Activated CD4-positive, alpha-beta T cell treated with anti-CD3 and anti-CD28 coated beads for 36 hours (primary cell): Measurements from ENCODE around the gene ZDHHC11. TPM values are rescaled to one million over a fixed set of nuclear protein-coding genes. Genes with fewer than 3 reads are reported as not detected.
"Not testable (repeated sequence)": the region's sequence is repeated elsewhere in the genome, so short reads cannot be mapped to it uniquely, and the experiment has no call there.

Experiments
- ATAC-seq: fragments of 200-7000 bp; cut with Tn5 transposase; one replicate; pipeline ENCODE4 v1.10.0; 2021; ENCODE audit warnings: mild to moderate bottlenecking, moderate library complexity
- CTCF ChIA-PET: fragments of 350-600 bp; sonication (Branson Sonifier 250); formaldehyde crosslinking; loops from one replicate; lab custom pipeline; 2021; ENCODE audit warnings: antibody characterized with exemption; lab: Charles Lee
- POLR2A ChIA-PET: fragments of 350-600 bp; sonication (Branson Sonifier 250); formaldehyde crosslinking; loops from one replicate; lab custom pipeline; 2021; ENCODE audit warnings: antibody characterized with exemption, inconsistent platforms; lab: Charles Lee
- DNase-seq: peaks from one replicate; pipeline ENCODE4 v3.0.0-alpha.2; 2020
- H3K27ac Mint-ChIP-seq: one replicate; pipeline ENCODE4 v1.8.0; 2021; ENCODE audit warnings: mixed read lengths
- H3K27me3 Mint-ChIP-seq: one replicate; pipeline ENCODE4 v1.8.0; 2021; ENCODE audit warnings: mixed read lengths
- H3K36me3 Mint-ChIP-seq: one replicate; pipeline ENCODE4 v1.8.0; 2021; ENCODE audit warnings: low read depth, mixed read lengths
- H3K4me1 Mint-ChIP-seq: one replicate; pipeline ENCODE4 v1.8.0; 2021; ENCODE audit warnings: mixed read lengths
- H3K4me3 Mint-ChIP-seq: one replicate; pipeline ENCODE4 v1.8.0; 2021; ENCODE audit warnings: mild to moderate bottlenecking, moderate library complexity, mixed read lengths
- H3K9me3 Mint-ChIP-seq: one replicate; pipeline ENCODE4 v1.8.0; 2021; ENCODE audit warnings: low read depth, mixed read lengths
- intact Hi-C, 2 experiments: fragments of 100-400 bp; cut with DNase I in 1 of 2; cut with micrococcal nuclease in 1 of 2; formaldehyde crosslinking; loops; one replicate each; pipeline versions ENCODE4 v1.14.2 to v1.15.1; 2022 to 2024; cut with DNase I, micrococcal nuclease
- total RNA-seq, 2 experiments: library from RNA; stranded (reverse); gene quantifications; one replicate each; pipeline ENCODE4 v1.2.3, GENCODE V29; 2021

The ZDHHC11 gene
- total RNA-seq, 2 experiments from 2014 or later = 6.4 to 8.5 TPM

DNA sequence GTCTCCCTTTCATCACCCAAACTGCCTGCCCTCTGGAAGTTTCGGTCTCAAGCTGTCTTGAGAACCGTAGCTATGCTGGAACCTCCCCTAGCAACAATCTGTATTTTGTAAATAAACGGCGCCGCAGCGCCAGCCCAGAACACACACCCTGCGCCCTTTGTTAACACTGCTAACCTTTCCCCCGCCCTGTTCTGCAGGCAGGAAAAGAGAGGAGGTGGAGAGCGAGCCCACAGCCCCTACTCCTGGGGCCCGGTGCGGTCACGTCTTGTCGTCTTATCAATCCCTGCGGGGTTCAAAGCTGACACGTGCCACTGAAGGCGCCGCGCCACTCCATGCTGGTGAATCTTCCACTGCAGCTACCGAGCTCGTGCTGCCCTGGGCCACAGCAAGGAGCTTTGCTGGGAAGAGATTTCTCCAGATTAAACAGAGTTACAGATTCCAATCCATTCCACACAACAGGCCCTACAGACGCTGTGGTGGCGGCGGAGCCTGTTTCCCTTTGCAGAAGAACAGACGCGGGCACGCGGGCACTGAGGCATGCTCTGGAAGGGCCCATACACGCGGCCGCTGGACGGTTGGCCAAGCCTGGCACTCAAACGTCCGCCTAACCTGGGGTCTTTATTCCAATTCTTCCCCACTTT lies 91.6 kb downstream of the ZDHHC11 start:
- peaks cover 21% of the 10 kb centered on the region for H3K4me1 Mint-ChIP-seq
- H3K27me3 Mint-ChIP-seq = peaks cover 2% of the 10 kb centered on the region
- ATAC-seq = peak; percentile 65
- ChIA-PET POLR2A (no interaction called here), CTCF (interaction anchor here (0.8 kb wide), 1 partner anchor 147 kb away, joined by 4 read pairs; no protein-coding TSS in a partner anchor)
- H3K9me3 Mint-ChIP-seq = no peaks in the 10 kb centered on the region
- peak; percentile 56 for DNase-seq
- H3K4me3 Mint-ChIP-seq = peak overlapping the region; percentile 7
- no peak overlapping the region for H3K27ac Mint-ChIP-seq
- intact Hi-C loops = loop anchor here (2.0 to 5.0 kb wide), 2 partner anchors 66 to 88 kb away; partner anchors contain the start of gene TPPP (in 1 of the 2)
- no peaks in the 10 kb centered on the region for H3K36me3 Mint-ChIP-seq

DNA sequence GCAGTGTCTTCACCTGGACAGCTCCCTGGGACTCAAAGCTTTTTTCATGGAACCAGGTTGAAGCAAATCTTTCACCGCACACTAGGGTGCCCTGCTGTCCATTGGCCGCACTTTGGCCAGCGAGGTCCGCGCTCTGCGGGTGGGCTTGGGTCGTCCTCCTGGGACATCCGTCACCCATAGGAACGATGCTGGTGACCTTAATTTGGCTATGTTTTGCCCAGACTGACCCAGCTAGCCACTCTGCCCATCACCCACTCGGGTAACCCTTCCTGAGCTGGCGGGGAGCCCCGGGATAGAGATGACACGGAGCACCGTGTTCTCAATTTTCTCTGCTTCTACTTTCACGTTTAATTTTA lies 92.1 kb downstream of the ZDHHC11 start:
- Mint-ChIP-seq H3K9me3 (no peaks in the 10 kb centered on the region), H3K4me1 (peaks cover 24% of the 10 kb centered on the region), H3K27ac (no peak overlapping the region), H3K4me3 (peak overlapping the region; percentile 7), H3K36me3 (no peaks in the 10 kb centered on the region), H3K27me3 (peaks cover 2% of the 10 kb centered on the region)
- intact Hi-C loops = loop anchor here (2.0 to 5.0 kb wide), 2 partner anchors 66 to 89 kb away; partner anchors contain the start of gene TPPP (in 1 of the 2)
- DNase-seq = no peak
- ChIA-PET CTCF (interaction anchor here (0.8 kb wide), 1 partner anchor 147 kb away, joined by 4 read pairs; no protein-coding TSS in a partner anchor), POLR2A (no interaction called here)
- no peak for ATAC-seq

DNA sequence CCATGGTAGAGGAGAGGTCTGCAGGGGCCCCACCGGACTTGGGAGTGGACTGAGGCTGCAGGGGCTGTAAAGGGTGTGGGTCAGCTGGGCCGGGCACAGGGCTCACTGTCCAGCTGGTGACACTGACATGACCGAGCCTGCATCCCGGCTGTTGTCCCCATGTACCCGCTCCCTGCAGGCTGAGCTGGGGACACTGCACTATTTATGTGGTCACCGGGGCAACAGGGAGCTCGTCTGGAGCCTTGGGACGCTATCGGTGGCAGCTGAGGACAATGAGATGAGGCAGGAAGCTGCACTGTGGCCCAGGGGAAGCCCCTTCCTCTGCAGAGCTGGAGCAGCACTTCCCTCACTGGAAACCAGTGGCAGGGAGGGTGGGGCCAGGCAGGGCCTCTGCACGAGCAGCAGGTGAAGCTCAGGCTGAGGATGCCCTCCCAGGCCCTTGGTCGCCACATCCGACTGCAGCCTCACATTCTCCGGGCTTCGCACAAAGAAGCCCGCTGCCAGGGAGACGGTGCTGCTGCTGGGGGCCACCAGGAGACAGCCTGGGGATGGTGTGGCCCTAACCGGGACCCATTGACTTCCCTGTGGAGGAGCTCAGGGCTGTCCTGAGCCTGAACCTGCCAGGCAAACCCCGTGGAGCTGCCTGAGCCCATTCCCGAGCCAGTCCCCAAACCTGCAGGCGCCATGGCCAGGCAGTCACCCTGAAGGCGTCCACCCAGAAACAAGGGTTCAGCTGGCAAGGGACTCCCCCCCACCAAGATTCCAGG lies 92.7 kb downstream of the ZDHHC11 start:
- ATAC-seq = peak; percentile 52
- H3K4me1 Mint-ChIP-seq = peaks cover 24% of the 10 kb centered on the region

GRCh38 chr5:757346-757930 lies 93.3 kb downstream of the ZDHHC11 start:
- intact Hi-C loops = loop anchor here in 1 of 2 experiments (5.0 kb wide), 1 partner anchor 90 kb away; no protein-coding TSS in a partner anchor
- H3K36me3 Mint-ChIP-seq = no peaks in the 10 kb centered on the region
- H3K27me3 Mint-ChIP-seq = peaks cover 2% of the 10 kb centered on the region
- POLR2A ChIA-PET = no interaction called here
- H3K27ac Mint-ChIP-seq = no peak overlapping the region
- peaks cover 24% of the 10 kb centered on the region for H3K4me1 Mint-ChIP-seq
- ATAC-seq = no peak
- H3K9me3 Mint-ChIP-seq = no peaks in the 10 kb centered on the region
- DNase-seq = no peak
- no peak overlapping the region for H3K4me3 Mint-ChIP-seq
- CTCF ChIA-PET = no interaction called here

More for the DNA sequence above, 92.7 kb downstream of the ZDHHC11 start:
- POLR2A ChIA-PET = no interaction called here
- peak; percentile 62 for DNase-seq
- intact Hi-C loops = loop anchor here (2.0 to 5.0 kb wide), 2 partner anchors 65 to 89 kb away; partner anchors contain the start of gene TPPP (in 1 of the 2)
- no peaks in the 10 kb centered on the region for H3K36me3 Mint-ChIP-seq
- no peaks in the 10 kb centered on the region for H3K9me3 Mint-ChIP-seq
- H3K27me3 Mint-ChIP-seq = peaks cover 2% of the 10 kb centered on the region
- no peak overlapping the region for H3K27ac Mint-ChIP-seq
- no peak overlapping the region for H3K4me3 Mint-ChIP-seq
- CTCF ChIA-PET = interaction anchor here (0.8 kb wide), 1 partner anchor 148 kb away, joined by 4 read pairs; no protein-coding TSS in a partner anchor

DNA sequence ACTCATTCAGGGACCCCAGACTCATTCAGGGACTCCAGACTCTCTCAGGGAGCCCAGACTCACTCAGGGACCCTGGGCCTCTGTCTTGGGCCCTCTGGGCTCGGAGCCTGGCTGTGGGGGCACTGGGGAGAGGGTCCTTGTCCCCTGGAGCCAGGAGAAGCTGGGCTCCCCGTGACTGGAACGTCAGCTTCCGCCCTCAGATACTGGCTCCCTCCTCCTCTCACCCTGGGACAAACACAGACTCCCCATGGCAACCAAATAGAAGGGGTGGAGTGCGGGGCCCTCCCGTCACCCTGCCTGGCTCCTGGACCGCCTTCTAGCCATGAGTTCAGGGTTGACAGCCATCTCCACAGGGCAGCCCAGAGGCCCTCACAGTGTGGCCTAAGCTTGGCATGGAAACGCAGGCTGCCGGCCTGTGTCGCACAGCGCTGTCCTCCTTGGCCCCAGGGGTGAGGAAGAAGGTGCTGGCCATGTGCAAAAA lies 93.9 kb downstream of the ZDHHC11 start:
- H3K36me3 Mint-ChIP-seq = no peaks in the 10 kb centered on the region
- H3K9me3 Mint-ChIP-seq = no peaks in the 10 kb centered on the region
- peaks cover 2% of the 10 kb centered on the region for H3K27me3 Mint-ChIP-seq
- H3K4me3 Mint-ChIP-seq = no peak overlapping the region
- intact Hi-C loops = loop anchor here in 1 of 2 experiments (5.0 kb wide), 1 partner anchor 90 kb away; no protein-coding TSS in a partner anchor
- H3K4me1 Mint-ChIP-seq = peaks cover 24% of the 10 kb centered on the region
- H3K27ac Mint-ChIP-seq = no peak overlapping the region
- ATAC-seq (no peak), DNase-seq (no peak)
- ChIA-PET CTCF (no interaction called here), POLR2A (no interaction called here)

- no peak for DNase-seq
- H3K27me3 Mint-ChIP-seq = peaks cover 2% of the 10 kb centered on the region
- H3K4me3 Mint-ChIP-seq = no peak overlapping the region
- no peak for ATAC-seq
- H3K27ac Mint-ChIP-seq = no peak overlapping the region
- H3K9me3 Mint-ChIP-seq = no peaks in the 10 kb centered on the region
- H3K4me1 Mint-ChIP-seq = peaks cover 24% of the 10 kb centered on the region
- ChIA-PET POLR2A (no interaction called here), CTCF (no interaction called here)
- no peaks in the 10 kb centered on the region for H3K36me3 Mint-ChIP-seq
- intact Hi-C loops = loop anchor here in 1 of 2 experiments (5.0 kb wide), 1 partner anchor 91 kb away; no protein-coding TSS in a partner anchor
Measured at GRCh38 chr5:756171-756570, 94.6 kb downstream of the ZDHHC11 start.

DNA sequence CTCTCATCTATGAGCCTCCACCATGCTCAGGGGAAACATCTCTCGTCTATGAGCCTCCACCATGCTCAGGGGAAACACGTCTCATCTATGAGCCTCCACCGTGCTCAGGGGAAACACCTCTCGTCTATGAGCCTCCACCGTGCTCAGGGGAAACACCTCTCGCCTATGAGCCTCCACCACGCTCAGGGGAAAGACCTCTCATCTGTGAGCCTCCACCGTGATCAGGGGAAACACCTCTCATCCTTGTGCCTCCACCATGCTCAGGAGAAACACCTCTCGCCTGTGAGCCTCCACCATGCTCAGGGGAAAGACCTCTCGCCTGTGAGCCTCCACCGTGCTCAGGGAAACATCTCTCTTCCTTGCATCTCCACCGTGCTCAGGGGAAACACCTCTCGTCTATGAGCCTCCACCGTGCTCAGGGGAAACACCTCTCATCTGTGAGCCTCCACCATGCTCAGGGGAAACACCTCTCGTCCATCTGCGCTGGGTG lies 96.6 kb downstream of the ZDHHC11 start:
- H3K9me3 Mint-ChIP-seq, H3K27me3 Mint-ChIP-seq, H3K4me3 Mint-ChIP-seq, POLR2A ChIA-PET, CTCF ChIA-PET, H3K36me3 Mint-ChIP-seq: not testable (repeated sequence)
- H3K27ac Mint-ChIP-seq = peak overlapping the region; percentile 51
- intact Hi-C loops = loop anchor here in 1 of 2 experiments (2.0 kb wide), 1 partner anchor 93 kb away; no protein-coding TSS in a partner anchor
- ATAC-seq = peak; percentile 50
- H3K4me1 Mint-ChIP-seq = peaks cover 22% of the 10 kb centered on the region
- DNase-seq = peak; percentile 74

DNA sequence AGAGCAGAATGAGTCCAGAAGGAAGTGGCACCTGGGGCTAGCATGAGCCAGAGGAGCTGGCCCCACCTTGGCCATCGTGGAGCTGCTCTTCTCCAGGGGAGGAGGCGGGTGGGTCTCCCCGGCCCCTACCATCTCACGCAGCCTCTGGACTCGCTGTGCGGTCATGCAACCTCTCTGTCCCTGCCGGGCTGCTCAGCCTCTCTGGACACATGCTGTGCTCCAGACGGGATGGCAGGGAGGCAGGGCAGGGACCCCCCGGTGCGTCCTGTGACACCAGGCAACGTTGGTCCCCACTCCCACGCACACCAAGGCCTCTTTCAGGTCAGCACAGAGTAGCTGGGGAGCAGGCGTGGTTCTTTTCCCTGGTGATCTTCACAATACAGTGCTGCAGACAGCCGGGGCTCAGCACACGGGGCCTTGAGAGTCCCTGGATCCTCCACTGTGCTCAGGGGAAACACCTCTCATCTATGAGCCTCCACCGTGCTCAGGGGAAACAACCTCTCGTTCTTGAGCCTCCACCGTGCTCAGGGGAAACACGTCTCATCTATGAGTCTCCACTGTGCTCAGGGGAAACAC lies 97.1 kb downstream of the ZDHHC11 start:
- peak; percentile 40 for ATAC-seq
- H3K27ac Mint-ChIP-seq, H3K4me3 Mint-ChIP-seq, POLR2A ChIA-PET, H3K36me3 Mint-ChIP-seq, H3K27me3 Mint-ChIP-seq, DNase-seq, H3K9me3 Mint-ChIP-seq, CTCF ChIA-PET: not testable (repeated sequence)
- intact Hi-C loops = loop anchor here in 1 of 2 experiments (2.0 kb wide), 1 partner anchor 93 kb away; no protein-coding TSS in a partner anchor
- H3K4me1 Mint-ChIP-seq = peaks cover 17% of the 10 kb centered on the region

DNA sequence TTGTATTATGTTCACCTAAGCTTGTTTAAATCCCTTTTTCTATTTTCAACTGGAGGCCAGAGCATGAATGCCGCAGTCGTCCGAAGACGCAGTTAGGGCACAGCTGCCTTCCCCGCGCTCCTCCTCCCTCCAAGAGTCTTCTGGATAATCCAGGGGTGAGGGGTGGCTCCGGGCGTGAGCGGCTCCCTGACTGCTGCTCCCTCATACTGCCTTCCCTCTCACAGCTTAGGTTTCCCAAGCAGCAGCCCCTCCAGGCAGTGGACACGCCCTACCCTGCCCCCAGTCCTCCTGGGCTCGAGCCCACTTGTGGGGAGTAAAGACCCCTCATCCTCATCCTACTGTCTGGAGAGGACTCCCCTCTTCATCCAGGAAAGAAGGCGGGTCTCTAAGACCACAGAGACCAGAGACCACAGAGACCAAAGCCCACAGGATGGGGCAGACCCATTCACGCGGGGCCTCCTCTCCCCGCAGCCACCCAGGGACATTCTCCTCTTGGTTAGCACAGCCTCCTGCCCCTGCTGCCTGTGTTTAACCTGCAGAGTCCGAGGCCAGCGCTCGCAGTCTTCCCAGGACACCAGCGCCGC lies 98.2 kb downstream of the ZDHHC11 start:
- ATAC-seq, intact Hi-C loops, DNase-seq, H3K4me3 Mint-ChIP-seq, CTCF ChIA-PET, H3K4me1 Mint-ChIP-seq, H3K27ac Mint-ChIP-seq, H3K36me3 Mint-ChIP-seq, POLR2A ChIA-PET, H3K27me3 Mint-ChIP-seq, H3K9me3 Mint-ChIP-seq: not testable (repeated sequence)

DNA sequence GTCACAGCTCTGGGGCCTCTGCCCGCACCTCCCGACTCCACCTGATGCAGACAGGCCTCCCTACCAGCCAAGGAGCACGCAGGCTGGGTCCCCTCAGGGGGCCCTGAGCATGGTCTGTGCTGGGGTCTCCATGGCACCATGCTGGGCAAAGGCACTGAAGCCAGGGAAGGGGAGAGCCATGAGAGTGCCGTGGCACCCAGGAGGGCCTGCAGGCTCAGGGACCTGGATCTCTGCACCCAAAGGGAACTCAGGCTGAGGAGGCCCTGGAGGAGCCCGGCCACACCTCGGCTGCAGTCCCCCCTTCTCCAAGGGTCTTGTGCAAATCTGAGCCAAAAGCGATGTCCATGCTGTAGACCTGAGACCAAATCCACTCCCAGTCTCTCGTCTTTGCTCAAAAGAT lies 98.8 kb downstream of the ZDHHC11 start:
- CTCF ChIA-PET, H3K4me1 Mint-ChIP-seq, intact Hi-C loops, H3K27ac Mint-ChIP-seq, ATAC-seq, DNase-seq, H3K9me3 Mint-ChIP-seq, POLR2A ChIA-PET, H3K4me3 Mint-ChIP-seq, H3K36me3 Mint-ChIP-seq, H3K27me3 Mint-ChIP-seq: not testable (repeated sequence)
